SK-MEL-5 (cell line): ENCODE results near the gene ZP1. TPM values are rescaled to one million over a fixed set of nuclear protein-coding genes. Genes with fewer than 3 reads are reported as not detected.

Experiments
- DNase-seq: peaks from one replicate; pipeline ENCODE4 v3.0.0-alpha.2; 2016; ENCODE audit warnings: low read depth, low spot score
- in situ Hi-C: cut with HindIII; loops from 2 replicates; pipeline ENCODE4 v1.10.0; 2016; ENCODE audit warnings: low sequenced_read_pairs, high pct_unique_total_duplicates, low pct_unique_long_range_greater_than_20kb
- total RNA-seq: library from RNA; depleted of rRNA; stranded (reverse); fragments of >200 nt; shearing (Covaris generic); gene quantifications from 2 replicates; pipeline ENCODE4 v1.2.3, GENCODE V29; 2014

ZP1 gene
- total RNA-seq, 1 experiment from 2014 or later, result not detected

GRCh38 chr11:60912851-60913528, 45.6 kb downstream of the ZP1 start:
- in situ Hi-C loops, result no loop called here
- DNase-seq, result no peak

- in situ Hi-C loops, result no loop called here
- DNase-seq, result peak; percentile 82
Observed at GRCh38 chr11:60913793-60914632, 46.7 kb downstream of the ZP1 start, which contains the start of gene TMEM109. Gene TMEM109 (plus strand): TSS chr11:60914158. CDS start chr11:60919694, 5,536 bp downstream.

GRCh38 chr11:60914633-60915247, 47.4 kb downstream of the ZP1 start:
- no peak for DNase-seq
- in situ Hi-C loops, result no loop called here

- in situ Hi-C loops, result no loop called here
- peak; percentile 30 for DNase-seq
Observed at GRCh38 chr11:60915248-60915914, 48.0 kb downstream of the ZP1 start.

GRCh38 chr11:60916669-60917206, 49.4 kb downstream of the ZP1 start:
- in situ Hi-C loops, result no loop called here
- DNase-seq, result no peak

GRCh38 chr11:60917267-60917666, 49.9 kb downstream of the ZP1 start:
- in situ Hi-C loops, result no loop called here

GRCh38 chr11:60918251-60918938, 51.1 kb downstream of the ZP1 start:
- in situ Hi-C loops, result no loop called here
- no peak for DNase-seq

More at GRCh38 chr11:60917267-60917666, 49.9 kb downstream of the ZP1 start:
- no peak for DNase-seq

- peak; percentile 27 for DNase-seq
- in situ Hi-C loops, result no loop called here
Observed at GRCh38 chr11:60918939-60919265, 51.6 kb downstream of the ZP1 start.

GRCh38 chr11:60919320-60919719, 52.0 kb downstream of the ZP1 start:
- in situ Hi-C loops, result no loop called here
- no peak for DNase-seq

- no peak for DNase-seq
- in situ Hi-C loops, result no loop called here
Observed at GRCh38 chr11:60919956-60920355, 52.6 kb downstream of the ZP1 start.

- in situ Hi-C loops, result no loop called here
Observed at GRCh38 chr11:60921259-60921658, 53.9 kb downstream of the ZP1 start.

GRCh38 chr11:60921777-60922335, 54.5 kb downstream of the ZP1 start:
- no peak for DNase-seq
- in situ Hi-C loops, result no loop called here

More at GRCh38 chr11:60921259-60921658, 53.9 kb downstream of the ZP1 start:
- no peak for DNase-seq

GRCh38 chr11:60922906-60923305, 55.6 kb downstream of the ZP1 start:
- in situ Hi-C loops, result no loop called here
- DNase-seq, result no peak

- DNase-seq, result no peak
- in situ Hi-C loops, result no loop called here
Observed at GRCh38 chr11:60923326-60923725, 56.0 kb downstream of the ZP1 start.

GRCh38 chr11:60923800-60924109, 56.4 kb downstream of the ZP1 start:
- in situ Hi-C loops, result no loop called here
- DNase-seq, result no peak

GRCh38 chr11:60924110-60924905, 57.0 kb downstream of the ZP1 start, which contains the start of gene TMEM132A:
Gene TMEM132A (plus strand): TSS chr11:60924460. CDS start chr11:60924634, 174 bp downstream.
- in situ Hi-C loops, result no loop called here
- peak; percentile 57 for DNase-seq
